Activated CD4-positive, alpha-beta T cell treated with anti-CD3 and anti-CD28 coated beads, Interleukin-2, amount 50 U/mL, for 4 hours (primary cell): ENCODE measurements around the gene CDC42EP2.

Experiments
- DNase-seq, 2 experiments: peaks; one replicate each; pipeline ENCODE4 v3.0.0-alpha.2; 2020

CDC42EP2 gene

GRCh38 chr11:65362320-65362931 lies 47.8 kb downstream of the CDC42EP2 start:
- DNase-seq: no peak

GRCh38 chr11:65362966-65363365 lies 48.3 kb downstream of the CDC42EP2 start:
- no peak for DNase-seq

GRCh38 chr11:65363770-65364169 lies 49.1 kb downstream of the CDC42EP2 start:
- no peak for DNase-seq

GRCh38 chr11:65366340-65366773 lies 51.7 kb downstream of the CDC42EP2 start:
- DNase-seq: no peak

- no peak for DNase-seq
These were observed 56.0 kb downstream of the CDC42EP2 start for GRCh38 chr11:65370659-65371049.
